ENCODE results near the gene DCP2.

Gene DCP2

GRCh38 chr5:113048931-113049330 is 72.3 kb downstream of the DCP2 start:
- DNase-seq: no peak

GRCh38 chr5:113050721-113051382 is 74.3 kb downstream of the DCP2 start:
- no peak for DNase-seq

- DNase-seq: no peak
Measured at GRCh38 chr5:113052041-113052795, 75.6 kb downstream of the DCP2 start.

GRCh38 chr5:113053511-113053995 is 77.0 kb downstream of the DCP2 start:
- no peak for DNase-seq

- DNase-seq: no peak
Measured at GRCh38 chr5:113054899-113055298, 78.3 kb downstream of the DCP2 start.

GRCh38 chr5:113056988-113057387 is 80.4 kb downstream of the DCP2 start:
- DNase-seq: no peak

- no peak for DNase-seq
Measured at GRCh38 chr5:113057557-113057984, 81.0 kb downstream of the DCP2 start.

GRCh38 chr5:113058269-113058668 is 81.7 kb downstream of the DCP2 start:
- no peak for DNase-seq

GRCh38 chr5:113058706-113059226 is 82.2 kb downstream of the DCP2 start:
- no peak for DNase-seq

- no peak for DNase-seq
Measured at GRCh38 chr5:113059232-113060040, 82.8 kb downstream of the DCP2 start.

GRCh38 chr5:113060408-113061025 is 83.9 kb downstream of the DCP2 start:
- DNase-seq: no peak

- DNase-seq: no peak
Measured at GRCh38 chr5:113061846-113062780, 85.5 kb downstream of the DCP2 start.

- no peak for DNase-seq
Measured at GRCh38 chr5:113062869-113063508, 86.4 kb downstream of the DCP2 start.

- no peak for DNase-seq
Measured at GRCh38 chr5:113063927-113064326, 87.3 kb downstream of the DCP2 start.

- DNase-seq: no peak
Measured at GRCh38 chr5:113064806-113065205, 88.2 kb downstream of the DCP2 start.

GRCh38 chr5:113065626-113066025 is 89.0 kb downstream of the DCP2 start:
- DNase-seq: no peak

- DNase-seq: no peak
Measured at GRCh38 chr5:113067635-113068344, 91.2 kb downstream of the DCP2 start.

- no peak for DNase-seq
Measured at GRCh38 chr5:113068559-113068958, 92.0 kb downstream of the DCP2 start.

All from activated CD4-positive, alpha-beta T cell treated with anti-CD3 and anti-CD28 coated beads, Interleukin-2, amount 50 U/mL, for 1 hour (primary cell).